GM23338 (cell line): ENCODE results near the gene SND1. TPM values are rescaled to one million over a fixed set of nuclear protein-coding genes. Genes with fewer than 3 reads are reported as not detected.

ENCODE experiments used
- ATAC-seq: fragments of 200-7000 bp; cut with Tn5 transposase; 3 replicates; pipeline ENCODE4 v1.9.1; 2020
- DNase-seq: peaks from one replicate; pipeline ENCODE4 v3.0.0-alpha.2; 2015; ENCODE audit warnings: low spot score
- H2AFZ ChIP-seq: fragments of 200-600 bp; sonication (generic); 2 replicates; pipeline ENCODE4 v1.8.0; 2016; ENCODE audit warnings: antibody characterized with exemption, mild to moderate bottlenecking, moderate library complexity
- H3F3A ChIP-seq: fragments of 200-600 bp; sonication (generic); replicated peaks from 2 replicates; pipeline ENCODE4 v1.8.0; 2017; ENCODE audit warnings: antibody characterized with exemption, mixed run types, low read depth
- H3K27ac ChIP-seq: fragments of 200-600 bp; sonication (generic); 2 replicates; pipeline ENCODE4 v1.6.1; 2016; ENCODE audit warnings: low read depth
- H3K27me3 ChIP-seq: fragments of 200-600 bp; sonication (generic); 2 replicates; pipeline ENCODE4 v1.8.0; 2016; ENCODE audit warnings: mild to moderate bottlenecking, mixed run types, moderate library complexity; ENCODE audit not compliant: insufficient read depth
- H3K36me3 ChIP-seq: fragments of 200-600 bp; sonication (generic); 2 replicates; pipeline ENCODE4 v1.8.0; 2016; ENCODE audit warnings: mild to moderate bottlenecking; ENCODE audit not compliant: insufficient read depth
- H3K4me1 ChIP-seq: fragments of 200-600 bp; sonication (generic); 2 replicates; pipeline ENCODE4 v1.8.0; 2016; ENCODE audit warnings: mild to moderate bottlenecking, moderate library complexity; ENCODE audit not compliant: insufficient read depth
- H3K4me2 ChIP-seq: fragments of 200-600 bp; sonication (generic); 2 replicates; pipeline ENCODE4 v1.7.1; 2017; ENCODE audit warnings: mixed run types
- H3K4me3 ChIP-seq: fragments of 200-600 bp; sonication (generic); 2 replicates; pipeline ENCODE4 v1.6.1; 2016; ENCODE audit warnings: mixed run types
- H3K79me2 ChIP-seq: fragments of 200-600 bp; sonication (generic); replicated peaks from 2 replicates; pipeline ENCODE4 v1.8.0; 2017; ENCODE audit warnings: mild to moderate bottlenecking; ENCODE audit not compliant: insufficient read depth
- H3K9me2 ChIP-seq: fragments of 200-600 bp; sonication (generic); 2 replicates; pipeline ENCODE4 v1.8.0; 2017; ENCODE audit not compliant: insufficient read depth
- H4K20me1 ChIP-seq: fragments of 200-600 bp; sonication (generic); replicated peaks from 2 replicates; pipeline ENCODE4 v1.8.0; 2017; ENCODE audit warnings: mild to moderate bottlenecking; ENCODE audit not compliant: insufficient read depth
- H3K27ac Mint-ChIP-seq: 2 replicates; pipeline ENCODE4 v1.8.0; 2020; ENCODE audit warnings: inconsistent platforms, mild to moderate bottlenecking, moderate library complexity, mixed read lengths
- H3K27me3 Mint-ChIP-seq: 3 replicates; pipeline ENCODE4 v1.8.0; 2022; ENCODE audit warnings: low read depth, mild to moderate bottlenecking, moderate library complexity, mixed read lengths, inconsistent platforms; ENCODE audit not compliant: insufficient read depth, poor library complexity
- H3K36me3 Mint-ChIP-seq: 3 replicates; pipeline ENCODE4 v1.8.0; 2021; ENCODE audit warnings: low read depth, mild to moderate bottlenecking, inconsistent platforms, moderate library complexity, mixed read lengths
- H3K4me1 Mint-ChIP-seq: 3 replicates; pipeline ENCODE4 v1.8.0; 2020; ENCODE audit warnings: mild to moderate bottlenecking, inconsistent platforms, mixed read lengths
- H3K4me3 Mint-ChIP-seq: 3 replicates; pipeline ENCODE4 v1.8.0; 2021; ENCODE audit warnings: moderate library complexity, mild to moderate bottlenecking, inconsistent platforms, mixed read lengths
- H3K9me3 Mint-ChIP-seq: 3 replicates; pipeline ENCODE4 v1.8.0; 2020; ENCODE audit warnings: moderate library complexity, mild to moderate bottlenecking, inconsistent platforms, mixed read lengths
- CREB1 ChIP-seq: fragments of 250-450 bp; sonication (Bioruptor Pico); IDR thresholded peaks from 2 replicates; pipeline ENCODE4 v1.5.0; 2020; ENCODE audit warnings: low read depth, mild to moderate bottlenecking, moderate library complexity
- EZH2 ChIP-seq: fragments of 200-600 bp; sonication (generic); IDR thresholded peaks from one replicate; pipeline ENCODE4 v1.8.0; 2017; ENCODE audit warnings: antibody characterized with exemption, mild to moderate bottlenecking, low read depth; ENCODE audit not compliant: unreplicated experiment
- EZH2phosphoT487 ChIP-seq: fragments of 200-600 bp; sonication (generic); IDR thresholded peaks from one replicate; pipeline ENCODE4 v1.8.1; 2018; ENCODE audit warnings: antibody characterized with exemption; ENCODE audit not compliant: unreplicated experiment
- JUNB ChIP-seq: IDR thresholded peaks from one replicate; pipeline ENCODE4 v1.6.1; 2016; ENCODE audit warnings: antibody characterized with exemption; ENCODE audit not compliant: unreplicated experiment
- NANOG ChIP-seq: IDR thresholded peaks from 2 replicates; pipeline ENCODE4 v1.6.1; 2016; ENCODE audit warnings: antibody characterized with exemption, borderline replicate concordance
- POLR2AphosphoS5 ChIP-seq: IDR thresholded peaks from 2 replicates; pipeline ENCODE4 v1.6.1; 2016; ENCODE audit warnings: antibody characterized with exemption, low read depth
- STAT1 ChIP-seq: IDR thresholded peaks from one replicate; pipeline ENCODE4 v1.6.1; 2016; ENCODE audit warnings: antibody characterized with exemption; ENCODE audit not compliant: unreplicated experiment
- ZNF114 ChIP-seq: fragments of 250-450 bp; sonication (Bioruptor Pico); IDR thresholded peaks from 2 replicates; pipeline ENCODE4 v1.5.0; 2020; ENCODE audit warnings: mild to moderate bottlenecking, moderate library complexity
- ZNF331 ChIP-seq: fragments of 250-450 bp; sonication (Bioruptor Pico); IDR thresholded peaks from 2 replicates; pipeline ENCODE4 v1.5.0; 2020; ENCODE audit warnings: low read depth, mild to moderate bottlenecking, moderate library complexity
- polyA plus RNA-seq: library from polyadenylated mRNA; unstranded; fragments of >200 nt; fragmentation: Nextera tagmentation; extraction: Ambion mirVana; gene quantifications from 2 replicates; pipeline ENCODE4 v1.2.1, GENCODE V29; 2016
- total RNA-seq: library from RNA; depleted of rRNA; stranded (reverse); fragments of >200 nt; shearing (Covaris generic); gene quantifications from 2 replicates; pipeline ENCODE4 v1.2.3, GENCODE V29; 2014
- TF ChIP-seq, protein P1 (sequence below): IDR thresholded peaks from 2 replicates; pipeline ENCODE4 v1.6.1; 2016; ENCODE audit warnings: antibody characterized with exemption
- TF ChIP-seq, protein P2 (sequence below): fragments of 250-450 bp; sonication (Bioruptor Pico); IDR thresholded peaks from 2 replicates; pipeline ENCODE4 v1.5.0; 2020; ENCODE audit warnings: mild to moderate bottlenecking, moderate library complexity
- TF ChIP-seq, protein P3 (sequence below): IDR thresholded peaks from one replicate; pipeline ENCODE4 v1.6.1; 2018; ENCODE audit warnings: antibody characterized with exemption; ENCODE audit not compliant: unreplicated experiment
- TF ChIP-seq, protein P4 (sequence below), 2 experiments: fragments of 200-600 bp in 1 of 2; sonication (generic) in 1 of 2; conservative IDR thresholded peaks; 2 replicates each; pipeline versions ENCODE4 v1.5.1 to v1.6.1; 2016 to 2017; ENCODE audit warnings: antibody characterized with exemption in 2 of 2, low read depth in 2 of 2, mild to moderate bottlenecking in 2 of 2, moderate library complexity in 1 of 2

The SND1 gene
- total and polyA plus RNA-seq, 2 experiments from 2014 or later = 107 to 254 TPM

DNA sequence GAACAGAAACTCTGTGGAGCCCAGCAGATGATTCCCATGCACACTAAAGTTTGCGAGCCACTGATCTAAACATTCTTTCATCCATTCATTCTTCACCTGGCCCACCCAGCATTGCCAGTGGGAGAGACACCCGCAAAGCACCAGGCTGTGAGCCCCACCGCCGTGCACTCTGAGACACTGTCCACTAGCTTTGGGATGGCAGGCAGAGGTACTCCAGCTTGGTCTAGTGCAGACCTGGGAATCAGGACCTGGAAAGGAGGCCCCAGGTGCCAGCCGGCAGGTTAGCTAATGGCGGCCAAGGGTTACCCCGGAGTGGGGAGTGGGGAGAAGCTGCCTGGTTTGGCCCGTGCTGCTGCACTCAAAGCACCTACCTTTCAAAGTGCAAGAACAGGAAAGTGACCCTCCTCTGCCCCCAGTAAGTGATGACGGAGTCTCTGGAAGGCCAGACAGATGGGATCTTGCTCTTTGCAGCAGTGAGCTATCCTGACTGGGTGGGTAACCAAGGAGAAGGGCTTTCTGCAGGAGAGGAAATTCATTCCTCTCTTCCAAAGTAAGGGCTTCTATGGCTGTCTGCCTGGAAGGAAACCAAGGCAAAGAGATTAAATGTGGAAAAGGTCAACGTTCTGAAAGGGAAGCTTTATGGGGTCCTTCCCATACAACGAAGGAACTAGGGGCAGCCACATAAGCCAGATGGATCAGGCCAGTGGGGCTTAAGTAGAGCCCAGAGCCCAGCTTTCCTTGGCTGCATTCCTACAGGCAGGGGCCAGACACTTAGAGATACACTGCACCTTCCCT is 453.4 kb downstream of the SND1 start:
- Histone ChIP-seq H3K4me3 (no peak overlapping the region), H3K4me1 (0 out of 2 replicates have a peak, but pooled peaks cover 2% of the 10 kb centered on the region), H3K79me2 (no peaks in the 10 kb centered on the region), H3K36me3 (no peaks in the 10 kb centered on the region), H3F3A (no peaks in the 10 kb centered on the region), H3K9me2 (no peaks in the 10 kb centered on the region), H4K20me1 (no peaks in the 10 kb centered on the region), H3K4me2 (no peak overlapping the region), H3K27me3 (peaks cover 48% of the 10 kb centered on the region), H2AFZ (no peak overlapping the region), H3K27ac (no peak overlapping the region)
- H3K27ac Mint-ChIP-seq = no peak overlapping the region
- no peaks in the 10 kb centered on the region for H3K9me3 Mint-ChIP-seq
- peaks cover 3% of the 10 kb centered on the region for H3K4me1 Mint-ChIP-seq
- H3K4me3 Mint-ChIP-seq = no peak overlapping the region
- no peaks in the 10 kb centered on the region for H3K36me3 Mint-ChIP-seq
- H3K27me3 Mint-ChIP-seq = peaks cover 45% of the 10 kb centered on the region
- no peak for DNase-seq
- ATAC-seq = no peak
- TF ChIP-seq EZH2 (no peak), JUNB (no peak), CREB1 (CRISPR knock-in tag) (no peak), EZH2phosphoT487 (no peak), NANOG (no peak), STAT1 (no peak), ZNF331 (CRISPR knock-in tag) (no peak), ZNF114 (no peak), POLR2AphosphoS5 (no peak)
- TF ChIP-seq, protein P1, sequence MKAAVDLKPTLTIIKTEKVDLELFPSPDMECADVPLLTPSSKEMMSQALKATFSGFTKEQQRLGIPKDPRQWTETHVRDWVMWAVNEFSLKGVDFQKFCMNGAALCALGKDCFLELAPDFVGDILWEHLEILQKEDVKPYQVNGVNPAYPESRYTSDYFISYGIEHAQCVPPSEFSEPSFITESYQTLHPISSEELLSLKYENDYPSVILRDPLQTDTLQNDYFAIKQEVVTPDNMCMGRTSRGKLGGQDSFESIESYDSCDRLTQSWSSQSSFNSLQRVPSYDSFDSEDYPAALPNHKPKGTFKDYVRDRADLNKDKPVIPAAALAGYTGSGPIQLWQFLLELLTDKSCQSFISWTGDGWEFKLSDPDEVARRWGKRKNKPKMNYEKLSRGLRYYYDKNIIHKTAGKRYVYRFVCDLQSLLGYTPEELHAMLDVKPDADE = no peak
- TF ChIP-seq, protein P2, sequence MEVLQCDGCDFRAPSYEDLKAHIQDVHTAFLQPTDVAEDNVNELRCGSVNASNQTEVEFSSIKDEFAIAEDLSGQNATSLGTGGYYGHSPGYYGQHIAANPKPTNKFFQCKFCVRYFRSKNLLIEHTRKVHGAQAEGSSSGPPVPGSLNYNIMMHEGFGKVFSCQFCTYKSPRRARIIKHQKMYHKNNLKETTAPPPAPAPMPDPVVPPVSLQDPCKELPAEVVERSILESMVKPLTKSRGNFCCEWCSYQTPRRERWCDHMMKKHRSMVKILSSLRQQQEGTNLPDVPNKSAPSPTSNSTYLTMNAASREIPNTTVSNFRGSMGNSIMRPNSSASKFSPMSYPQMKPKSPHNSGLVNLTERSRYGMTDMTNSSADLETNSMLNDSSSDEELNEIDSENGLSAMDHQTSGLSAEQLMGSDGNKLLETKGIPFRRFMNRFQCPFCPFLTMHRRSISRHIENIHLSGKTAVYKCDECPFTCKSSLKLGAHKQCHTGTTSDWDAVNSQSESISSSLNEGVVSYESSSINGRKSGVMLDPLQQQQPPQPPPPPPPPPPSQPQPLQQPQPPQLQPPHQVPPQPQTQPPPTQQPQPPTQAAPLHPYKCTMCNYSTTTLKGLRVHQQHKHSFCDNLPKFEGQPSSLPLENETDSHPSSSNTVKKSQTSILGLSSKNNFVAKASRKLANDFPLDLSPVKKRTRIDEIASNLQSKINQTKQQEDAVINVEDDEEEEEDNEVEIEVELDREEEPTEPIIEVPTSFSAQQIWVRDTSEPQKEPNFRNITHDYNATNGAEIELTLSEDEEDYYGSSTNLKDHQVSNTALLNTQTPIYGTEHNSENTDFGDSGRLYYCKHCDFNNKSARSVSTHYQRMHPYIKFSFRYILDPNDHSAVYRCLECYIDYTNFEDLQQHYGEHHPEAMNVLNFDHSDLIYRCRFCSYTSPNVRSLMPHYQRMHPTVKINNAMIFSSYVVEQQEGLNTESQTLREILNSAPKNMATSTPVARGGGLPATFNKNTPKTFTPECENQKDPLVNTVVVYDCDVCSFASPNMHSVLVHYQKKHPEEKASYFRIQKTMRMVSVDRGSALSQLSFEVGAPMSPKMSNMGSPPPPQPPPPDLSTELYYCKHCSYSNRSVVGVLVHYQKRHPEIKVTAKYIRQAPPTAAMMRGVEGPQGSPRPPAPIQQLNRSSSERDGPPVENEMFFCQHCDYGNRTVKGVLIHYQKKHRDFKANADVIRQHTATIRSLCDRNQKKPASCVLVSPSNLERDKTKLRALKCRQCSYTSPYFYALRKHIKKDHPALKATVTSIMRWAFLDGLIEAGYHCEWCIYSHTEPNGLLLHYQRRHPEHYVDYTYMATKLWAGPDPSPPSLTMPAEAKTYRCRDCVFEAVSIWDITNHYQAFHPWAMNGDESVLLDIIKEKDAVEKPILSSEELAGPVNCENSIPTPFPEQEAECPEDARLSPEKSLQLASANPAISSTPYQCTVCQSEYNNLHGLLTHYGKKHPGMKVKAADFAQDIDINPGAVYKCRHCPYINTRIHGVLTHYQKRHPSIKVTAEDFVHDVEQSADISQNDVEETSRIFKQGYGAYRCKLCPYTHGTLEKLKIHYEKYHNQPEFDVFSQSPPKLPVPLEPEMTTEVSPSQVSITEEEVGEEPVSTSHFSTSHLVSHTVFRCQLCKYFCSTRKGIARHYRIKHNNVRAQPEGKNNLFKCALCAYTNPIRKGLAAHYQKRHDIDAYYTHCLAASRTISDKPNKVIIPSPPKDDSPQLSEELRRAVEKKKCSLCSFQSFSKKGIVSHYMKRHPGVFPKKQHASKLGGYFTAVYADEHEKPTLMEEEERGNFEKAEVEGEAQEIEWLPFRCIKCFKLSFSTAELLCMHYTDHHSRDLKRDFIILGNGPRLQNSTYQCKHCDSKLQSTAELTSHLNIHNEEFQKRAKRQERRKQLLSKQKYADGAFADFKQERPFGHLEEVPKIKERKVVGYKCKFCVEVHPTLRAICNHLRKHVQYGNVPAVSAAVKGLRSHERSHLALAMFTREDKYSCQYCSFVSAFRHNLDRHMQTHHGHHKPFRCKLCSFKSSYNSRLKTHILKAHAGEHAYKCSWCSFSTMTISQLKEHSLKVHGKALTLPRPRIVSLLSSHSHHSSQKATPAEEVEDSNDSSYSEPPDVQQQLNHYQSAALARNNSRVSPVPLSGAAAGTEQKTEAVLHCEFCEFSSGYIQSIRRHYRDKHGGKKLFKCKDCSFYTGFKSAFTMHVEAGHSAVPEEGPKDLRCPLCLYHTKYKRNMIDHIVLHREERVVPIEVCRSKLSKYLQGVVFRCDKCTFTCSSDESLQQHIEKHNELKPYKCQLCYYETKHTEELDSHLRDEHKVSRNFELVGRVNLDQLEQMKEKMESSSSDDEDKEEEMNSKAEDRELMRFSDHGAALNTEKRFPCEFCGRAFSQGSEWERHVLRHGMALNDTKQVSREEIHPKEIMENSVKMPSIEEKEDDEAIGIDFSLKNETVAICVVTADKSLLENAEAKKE = no peak
- TF ChIP-seq, protein P3, sequence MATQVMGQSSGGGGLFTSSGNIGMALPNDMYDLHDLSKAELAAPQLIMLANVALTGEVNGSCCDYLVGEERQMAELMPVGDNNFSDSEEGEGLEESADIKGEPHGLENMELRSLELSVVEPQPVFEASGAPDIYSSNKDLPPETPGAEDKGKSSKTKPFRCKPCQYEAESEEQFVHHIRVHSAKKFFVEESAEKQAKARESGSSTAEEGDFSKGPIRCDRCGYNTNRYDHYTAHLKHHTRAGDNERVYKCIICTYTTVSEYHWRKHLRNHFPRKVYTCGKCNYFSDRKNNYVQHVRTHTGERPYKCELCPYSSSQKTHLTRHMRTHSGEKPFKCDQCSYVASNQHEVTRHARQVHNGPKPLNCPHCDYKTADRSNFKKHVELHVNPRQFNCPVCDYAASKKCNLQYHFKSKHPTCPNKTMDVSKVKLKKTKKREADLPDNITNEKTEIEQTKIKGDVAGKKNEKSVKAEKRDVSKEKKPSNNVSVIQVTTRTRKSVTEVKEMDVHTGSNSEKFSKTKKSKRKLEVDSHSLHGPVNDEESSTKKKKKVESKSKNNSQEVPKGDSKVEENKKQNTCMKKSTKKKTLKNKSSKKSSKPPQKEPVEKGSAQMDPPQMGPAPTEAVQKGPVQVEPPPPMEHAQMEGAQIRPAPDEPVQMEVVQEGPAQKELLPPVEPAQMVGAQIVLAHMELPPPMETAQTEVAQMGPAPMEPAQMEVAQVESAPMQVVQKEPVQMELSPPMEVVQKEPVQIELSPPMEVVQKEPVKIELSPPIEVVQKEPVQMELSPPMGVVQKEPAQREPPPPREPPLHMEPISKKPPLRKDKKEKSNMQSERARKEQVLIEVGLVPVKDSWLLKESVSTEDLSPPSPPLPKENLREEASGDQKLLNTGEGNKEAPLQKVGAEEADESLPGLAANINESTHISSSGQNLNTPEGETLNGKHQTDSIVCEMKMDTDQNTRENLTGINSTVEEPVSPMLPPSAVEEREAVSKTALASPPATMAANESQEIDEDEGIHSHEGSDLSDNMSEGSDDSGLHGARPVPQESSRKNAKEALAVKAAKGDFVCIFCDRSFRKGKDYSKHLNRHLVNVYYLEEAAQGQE = no peak
- TF ChIP-seq, protein P4, sequence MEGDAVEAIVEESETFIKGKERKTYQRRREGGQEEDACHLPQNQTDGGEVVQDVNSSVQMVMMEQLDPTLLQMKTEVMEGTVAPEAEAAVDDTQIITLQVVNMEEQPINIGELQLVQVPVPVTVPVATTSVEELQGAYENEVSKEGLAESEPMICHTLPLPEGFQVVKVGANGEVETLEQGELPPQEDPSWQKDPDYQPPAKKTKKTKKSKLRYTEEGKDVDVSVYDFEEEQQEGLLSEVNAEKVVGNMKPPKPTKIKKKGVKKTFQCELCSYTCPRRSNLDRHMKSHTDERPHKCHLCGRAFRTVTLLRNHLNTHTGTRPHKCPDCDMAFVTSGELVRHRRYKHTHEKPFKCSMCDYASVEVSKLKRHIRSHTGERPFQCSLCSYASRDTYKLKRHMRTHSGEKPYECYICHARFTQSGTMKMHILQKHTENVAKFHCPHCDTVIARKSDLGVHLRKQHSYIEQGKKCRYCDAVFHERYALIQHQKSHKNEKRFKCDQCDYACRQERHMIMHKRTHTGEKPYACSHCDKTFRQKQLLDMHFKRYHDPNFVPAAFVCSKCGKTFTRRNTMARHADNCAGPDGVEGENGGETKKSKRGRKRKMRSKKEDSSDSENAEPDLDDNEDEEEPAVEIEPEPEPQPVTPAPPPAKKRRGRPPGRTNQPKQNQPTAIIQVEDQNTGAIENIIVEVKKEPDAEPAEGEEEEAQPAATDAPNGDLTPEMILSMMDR (conservative IDR thresholded peaks at IDR 0.05; ENCODE audit: low read depth in 2 of 2) = no peak
